ENCODE results near the gene ANO2.

GRCh38 chr12:5692850-5693249, 252.2 kb downstream of the ANO2 start:
- TF ChIP-seq POLR2AphosphoS5 (IDR thresholded peaks at IDR 0.05; ENCODE audit: low read depth, low read length) (no peak), REST (IDR thresholded peaks at IDR 0.05; ENCODE audit: insufficient read depth in 1 of 2, low read depth in 2 of 2, low read length in 2 of 2) (no peak), TAF1 (IDR thresholded peaks at IDR 0.05; ENCODE audit: borderline replicate concordance, insufficient read depth, low read length) (no peak), FOXP2 (optimal IDR thresholded peaks at IDR 0.05; ENCODE audit: borderline replicate concordance, extremely low read depth, extremely low read length, insufficient read depth) (no peak)
